Activated naive CD8-positive, alpha-beta T cell treated with anti-CD3 and anti-CD28 coated beads for 36 hours (primary cell): ENCODE data around the gene ZNF214. TPM values are rescaled to one million over a fixed set of nuclear protein-coding genes. Genes with fewer than 3 reads are reported as not detected.
"Not testable (repeated sequence)": the region's sequence is repeated elsewhere in the genome, so short reads cannot be mapped to it uniquely, and the experiment has no call there.

Source experiments
- DNase-seq: peaks from one replicate; pipeline ENCODE4 v3.0.0; 2021
- H3K27ac Mint-ChIP-seq: one replicate; pipeline ENCODE4 v1.8.0; 2022; ENCODE audit warnings: mild to moderate bottlenecking, moderate library complexity, mixed read lengths
- H3K27me3 Mint-ChIP-seq: one replicate; pipeline ENCODE4 v1.8.0; 2022; ENCODE audit warnings: mild to moderate bottlenecking, mixed read lengths
- H3K36me3 Mint-ChIP-seq: one replicate; pipeline ENCODE4 v1.8.0; 2021; ENCODE audit warnings: mild to moderate bottlenecking, mixed read lengths
- H3K4me1 Mint-ChIP-seq: one replicate; pipeline ENCODE4 v1.8.0; 2021; ENCODE audit warnings: mixed read lengths
- H3K4me3 Mint-ChIP-seq: one replicate; pipeline ENCODE4 v1.8.0; 2022; ENCODE audit warnings: mild to moderate bottlenecking, moderate library complexity, mixed read lengths
- H3K9me3 Mint-ChIP-seq: one replicate; pipeline ENCODE4 v1.8.0; 2022; ENCODE audit warnings: mixed read lengths
- total RNA-seq, 2 experiments: library from RNA; stranded (reverse); gene quantifications; one replicate each; pipeline ENCODE4 v1.2.3, GENCODE V29; 2021

The ZNF214 gene
- total RNA-seq, 2 experiments from 2014 or later: not detected

- no peaks in the 10 kb centered on the region for H3K36me3 Mint-ChIP-seq
- H3K4me3 Mint-ChIP-seq: no peak overlapping the region
- no peaks in the 10 kb centered on the region for H3K9me3 Mint-ChIP-seq
- no peak for DNase-seq
- no peaks in the 10 kb centered on the region for H3K4me1 Mint-ChIP-seq
- H3K27ac Mint-ChIP-seq: no peak overlapping the region
- H3K27me3 Mint-ChIP-seq: peaks cover 19% of the 10 kb centered on the region
Measured at GRCh38 chr11:7014118-7014517, 6.0 kb downstream of the ZNF214 start.

GRCh38 chr11:7004482-7004881 lies 15.7 kb downstream of the ZNF214 start:
- DNase-seq: no peak
- H3K4me3 Mint-ChIP-seq: no peak overlapping the region
- H3K27ac Mint-ChIP-seq: no peak overlapping the region
- H3K36me3 Mint-ChIP-seq: no peaks in the 10 kb centered on the region
- peaks cover 23% of the 10 kb centered on the region for H3K27me3 Mint-ChIP-seq
- no peaks in the 10 kb centered on the region for H3K9me3 Mint-ChIP-seq
- H3K4me1 Mint-ChIP-seq: no peaks in the 10 kb centered on the region

- H3K27me3 Mint-ChIP-seq: peaks cover 10% of the 10 kb centered on the region
- no peaks in the 10 kb centered on the region for H3K4me1 Mint-ChIP-seq
- no peak overlapping the region for H3K4me3 Mint-ChIP-seq
- H3K9me3 Mint-ChIP-seq: no peaks in the 10 kb centered on the region
- no peak for DNase-seq
- H3K36me3 Mint-ChIP-seq: no peaks in the 10 kb centered on the region
- no peak overlapping the region for H3K27ac Mint-ChIP-seq
Measured at GRCh38 chr11:6995703-6996102, 24.4 kb downstream of the ZNF214 start.

GRCh38 chr11:6992457-6993417 lies 27.4 kb downstream of the ZNF214 start:
- Mint-ChIP-seq H3K9me3 (no peaks in the 10 kb centered on the region), H3K27ac (no peak overlapping the region), H3K36me3 (no peaks in the 10 kb centered on the region), H3K4me1 (no peaks in the 10 kb centered on the region), H3K4me3 (no peak overlapping the region), H3K27me3 (peaks cover 6% of the 10 kb centered on the region)
- DNase-seq: no peak

- no peaks in the 10 kb centered on the region for H3K9me3 Mint-ChIP-seq
- no peaks in the 10 kb centered on the region for H3K4me1 Mint-ChIP-seq
- H3K36me3 Mint-ChIP-seq: no peaks in the 10 kb centered on the region
- DNase-seq: no peak
- H3K27ac Mint-ChIP-seq: no peak overlapping the region
- H3K27me3 Mint-ChIP-seq: peaks cover 6% of the 10 kb centered on the region
- H3K4me3 Mint-ChIP-seq: no peak overlapping the region
Measured at GRCh38 chr11:6992026-6992425, 28.1 kb downstream of the ZNF214 start.

GRCh38 chr11:6991227-6991626 lies 28.9 kb downstream of the ZNF214 start:
- Mint-ChIP-seq H3K9me3 (peaks cover 2% of the 10 kb centered on the region), H3K27ac (no peak overlapping the region), H3K36me3 (no peaks in the 10 kb centered on the region), H3K4me1 (no peaks in the 10 kb centered on the region), H3K4me3 (no peak overlapping the region), H3K27me3 (peaks cover 6% of the 10 kb centered on the region)
- DNase-seq: no peak

GRCh38 chr11:6988506-6988905 lies 31.6 kb downstream of the ZNF214 start:
- no peaks in the 10 kb centered on the region for H3K4me1 Mint-ChIP-seq
- no peak overlapping the region for H3K4me3 Mint-ChIP-seq
- H3K27me3 Mint-ChIP-seq: peaks cover 11% of the 10 kb centered on the region
- no peak for DNase-seq
- H3K9me3 Mint-ChIP-seq: peaks cover 2% of the 10 kb centered on the region
- no peaks in the 10 kb centered on the region for H3K36me3 Mint-ChIP-seq
- H3K27ac Mint-ChIP-seq: no peak overlapping the region

- H3K4me3 Mint-ChIP-seq: no peak overlapping the region
- no peaks in the 10 kb centered on the region for H3K36me3 Mint-ChIP-seq
- no peaks in the 10 kb centered on the region for H3K4me1 Mint-ChIP-seq
- H3K27ac Mint-ChIP-seq: no peak overlapping the region
- peaks cover 16% of the 10 kb centered on the region for H3K27me3 Mint-ChIP-seq
- no peak for DNase-seq
- peaks cover 2% of the 10 kb centered on the region for H3K9me3 Mint-ChIP-seq
Measured at GRCh38 chr11:6986487-6986886, 33.7 kb downstream of the ZNF214 start.

GRCh38 chr11:6979365-6979764 lies 40.8 kb downstream of the ZNF214 start:
- H3K36me3 Mint-ChIP-seq: no peaks in the 10 kb centered on the region
- no peaks in the 10 kb centered on the region for H3K4me1 Mint-ChIP-seq
- H3K4me3 Mint-ChIP-seq: no peak overlapping the region
- DNase-seq: no peak
- H3K27ac Mint-ChIP-seq: no peak overlapping the region
- H3K27me3 Mint-ChIP-seq: peaks cover 14% of the 10 kb centered on the region
- no peaks in the 10 kb centered on the region for H3K9me3 Mint-ChIP-seq

- not testable (repeated sequence) for H3K27ac Mint-ChIP-seq, H3K9me3 Mint-ChIP-seq, H3K4me3 Mint-ChIP-seq, H3K4me1 Mint-ChIP-seq, H3K36me3 Mint-ChIP-seq, H3K27me3 Mint-ChIP-seq, DNase-seq
Measured at GRCh38 chr11:6969854-6970253, 50.3 kb downstream of the ZNF214 start.

GRCh38 chr11:6968816-6969215 lies 51.3 kb downstream of the ZNF214 start:
- Mint-ChIP-seq H3K4me3 (no peak overlapping the region), H3K4me1 (no peaks in the 10 kb centered on the region), H3K27ac (no peak overlapping the region), H3K27me3 (peaks cover 7% of the 10 kb centered on the region), H3K36me3 (no peaks in the 10 kb centered on the region), H3K9me3 (peaks cover 9% of the 10 kb centered on the region)
- DNase-seq: no peak

- Mint-ChIP-seq H3K4me1 (no peaks in the 10 kb centered on the region), H3K27me3 (no peaks in the 10 kb centered on the region), H3K9me3 (peaks cover 3% of the 10 kb centered on the region), H3K4me3 (no peak overlapping the region), H3K27ac (no peak overlapping the region), H3K36me3 (no peaks in the 10 kb centered on the region)
- no peak for DNase-seq
Measured at GRCh38 chr11:6962673-6963072, 57.5 kb downstream of the ZNF214 start.

- H3K4me3 Mint-ChIP-seq: no peak overlapping the region
- DNase-seq: no peak
- H3K9me3 Mint-ChIP-seq: no peaks in the 10 kb centered on the region
- no peak overlapping the region for H3K27ac Mint-ChIP-seq
- H3K4me1 Mint-ChIP-seq: no peaks in the 10 kb centered on the region
- H3K27me3 Mint-ChIP-seq: no peaks in the 10 kb centered on the region
- H3K36me3 Mint-ChIP-seq: no peaks in the 10 kb centered on the region
Measured at GRCh38 chr11:6962141-6962540, 58.0 kb downstream of the ZNF214 start.

- not testable (repeated sequence) for H3K36me3 Mint-ChIP-seq, H3K4me3 Mint-ChIP-seq, H3K27me3 Mint-ChIP-seq, H3K27ac Mint-ChIP-seq, DNase-seq, H3K9me3 Mint-ChIP-seq, H3K4me1 Mint-ChIP-seq
Measured at GRCh38 chr11:6954248-6954647, 65.9 kb downstream of the ZNF214 start.
